ENCODE results near the gene TEX36. TPM values are rescaled to one million over a fixed set of nuclear protein-coding genes. Genes with fewer than 3 reads are reported as not detected.

The TEX36 gene
- total RNA-seq, 2 experiments from 2014 or later: not detected

GRCh38 chr10:125722811-125723210, 39.8 kb upstream of the TEX36 start:
- POLR2A ChIA-PET: no interaction called here

GRCh38 chr10:125721035-125721434, 38.1 kb upstream of the TEX36 start:
- H3K27me3 Mint-ChIP-seq: no peaks in the 10 kb centered on the region
- intact Hi-C loops (cut with DNase I, micrococcal nuclease): loop anchor here in 1 of 2 experiments (5.0 to 10.0 kb wide), 2 partner anchors 804 to 926 kb away; partner anchors contain the start of gene EEF1AKMT2
- ChIA-PET POLR2A (no interaction called here), CTCF (no interaction called here)
- Histone ChIP-seq H3K4me1 (ENCODE audit: insufficient read depth, low read length) (peaks cover 26% of the 10 kb centered on the region), H3K4me3 (ENCODE audit: low read length) (no peak overlapping the region), H3K9me3 (ENCODE audit: control insufficient read depth in 1 of 2, insufficient read depth in 1 of 2, low read length in 2 of 2) (peaks cover 0 to 4% of the 10 kb centered on the region in 2 experiments), H3K27me3 (ENCODE audit: control insufficient read depth in 1 of 2, insufficient read depth in 2 of 2, low read length in 2 of 2) (no peaks in the 10 kb centered on the region), H3K36me3 (ENCODE audit: insufficient read depth, low read length) (peaks cover 38% of the 10 kb centered on the region), H3K27ac (ENCODE audit: low read depth in 1 of 2, low read length in 2 of 2) (no peak overlapping the region)
- TF ChIP-seq CTCF (IDR thresholded peaks at IDR 0.05): no peak
- peak overlapping the region; percentile 100 for H3K4me3 Mint-ChIP-seq
- no peak for DNase-seq
- H3K36me3 Mint-ChIP-seq (ENCODE audit: low read depth): peaks cover 75% of the 10 kb centered on the region
- H3K4me1 Mint-ChIP-seq (ENCODE audit: low read depth): peaks cover 39% of the 10 kb centered on the region
- no peaks in the 10 kb centered on the region for H3K9me3 Mint-ChIP-seq
- ATAC-seq (ENCODE audit: poor library complexity): no peak
- H3K27ac Mint-ChIP-seq: peak overlapping the region; percentile 99

More at GRCh38 chr10:125722811-125723210, 39.8 kb upstream of the TEX36 start:
- intact Hi-C loops (cut with DNase I, micrococcal nuclease): loop anchor here in 1 of 2 experiments (5.0 to 10.0 kb wide), 2 partner anchors 806 to 928 kb away; partner anchors contain the start of gene EEF1AKMT2
- H3K9me3 Mint-ChIP-seq: no peaks in the 10 kb centered on the region
- Histone ChIP-seq H3K9me3 (ENCODE audit: control insufficient read depth in 1 of 2, insufficient read depth in 1 of 2, low read length in 2 of 2) (peaks cover 0 to under 1% of the 10 kb centered on the region in 2 experiments), H3K4me1 (ENCODE audit: insufficient read depth, low read length) (peaks cover 26% of the 10 kb centered on the region), H3K27me3 (ENCODE audit: control insufficient read depth in 1 of 2, insufficient read depth in 2 of 2, low read length in 2 of 2) (no peaks in the 10 kb centered on the region), H3K4me3 (ENCODE audit: low read length) (no peak overlapping the region), H3K36me3 (ENCODE audit: insufficient read depth, low read length) (peaks cover 55% of the 10 kb centered on the region), H3K27ac (ENCODE audit: low read depth in 1 of 2, low read length in 2 of 2) (no peak overlapping the region)
- peaks cover 90% of the 10 kb centered on the region for H3K36me3 Mint-ChIP-seq (ENCODE audit: low read depth)
- H3K27ac Mint-ChIP-seq: no peak overlapping the region
- no peak for TF ChIP-seq CTCF (IDR thresholded peaks at IDR 0.05)
- peak overlapping the region; percentile 63 for H3K4me3 Mint-ChIP-seq
- no peak for DNase-seq
- no peak for ATAC-seq (ENCODE audit: poor library complexity)
- CTCF ChIA-PET: no interaction called here
- peaks cover 39% of the 10 kb centered on the region for H3K4me1 Mint-ChIP-seq (ENCODE audit: low read depth)
- no peaks in the 10 kb centered on the region for H3K27me3 Mint-ChIP-seq

- intact Hi-C loops (cut with DNase I, micrococcal nuclease): loop anchor here in 1 of 2 experiments (5.0 to 10.0 kb wide), 2 partner anchors 803 to 925 kb away; partner anchors contain the start of gene EEF1AKMT2
- Mint-ChIP-seq H3K4me3 (peak overlapping the region; percentile 100), H3K36me3 (ENCODE audit: low read depth) (peaks cover 66% of the 10 kb centered on the region), H3K4me1 (ENCODE audit: low read depth) (peaks cover 39% of the 10 kb centered on the region), H3K9me3 (no peaks in the 10 kb centered on the region), H3K27me3 (no peaks in the 10 kb centered on the region), H3K27ac (peak overlapping the region; percentile 99)
- Histone ChIP-seq H3K27ac (ENCODE audit: low read depth in 1 of 2, low read length in 2 of 2) (peak overlapping the region; percentile 79 to 89), H3K36me3 (ENCODE audit: insufficient read depth, low read length) (peaks cover 29% of the 10 kb centered on the region), H3K27me3 (ENCODE audit: control insufficient read depth in 1 of 2, insufficient read depth in 2 of 2, low read length in 2 of 2) (no peaks in the 10 kb centered on the region), H3K9me3 (ENCODE audit: control insufficient read depth in 1 of 2, insufficient read depth in 1 of 2, low read length in 2 of 2) (peaks cover 0 to 4% of the 10 kb centered on the region in 2 experiments), H3K4me1 (ENCODE audit: insufficient read depth, low read length) (peaks cover 26% of the 10 kb centered on the region), H3K4me3 (ENCODE audit: low read length) (peak overlapping the region; percentile 82)
- ATAC-seq (ENCODE audit: poor library complexity): no peak
- CTCF ChIA-PET: interaction anchor here (1.0 kb wide), 1 partner anchor 103 kb away, joined by 3 read pairs; the partner anchor contains the start of genes BCCIP and UROS
- POLR2A ChIA-PET: interaction anchor here (1.0 to 1.8 kb wide), 4 partner anchors 9 to 104 kb away, joined by 4 to 34 read pairs (median 7); partner anchors contain the start of genes BCCIP and UROS
- TF ChIP-seq CTCF (IDR thresholded peaks at IDR 0.05): no peak
- peak in 1 of 14 experiments; percentile 2 for DNase-seq
Observed at GRCh38 chr10:125720002-125720382, 37.0 kb upstream of the TEX36 start.

Data from CD4-positive, alpha-beta T cell (primary cell).